ENCODE data around the gene N4BP2L1.
A peak's percentile ranks its signal among the peaks of the same experiment; 100 is the strongest.

Gene N4BP2L1

DNA sequence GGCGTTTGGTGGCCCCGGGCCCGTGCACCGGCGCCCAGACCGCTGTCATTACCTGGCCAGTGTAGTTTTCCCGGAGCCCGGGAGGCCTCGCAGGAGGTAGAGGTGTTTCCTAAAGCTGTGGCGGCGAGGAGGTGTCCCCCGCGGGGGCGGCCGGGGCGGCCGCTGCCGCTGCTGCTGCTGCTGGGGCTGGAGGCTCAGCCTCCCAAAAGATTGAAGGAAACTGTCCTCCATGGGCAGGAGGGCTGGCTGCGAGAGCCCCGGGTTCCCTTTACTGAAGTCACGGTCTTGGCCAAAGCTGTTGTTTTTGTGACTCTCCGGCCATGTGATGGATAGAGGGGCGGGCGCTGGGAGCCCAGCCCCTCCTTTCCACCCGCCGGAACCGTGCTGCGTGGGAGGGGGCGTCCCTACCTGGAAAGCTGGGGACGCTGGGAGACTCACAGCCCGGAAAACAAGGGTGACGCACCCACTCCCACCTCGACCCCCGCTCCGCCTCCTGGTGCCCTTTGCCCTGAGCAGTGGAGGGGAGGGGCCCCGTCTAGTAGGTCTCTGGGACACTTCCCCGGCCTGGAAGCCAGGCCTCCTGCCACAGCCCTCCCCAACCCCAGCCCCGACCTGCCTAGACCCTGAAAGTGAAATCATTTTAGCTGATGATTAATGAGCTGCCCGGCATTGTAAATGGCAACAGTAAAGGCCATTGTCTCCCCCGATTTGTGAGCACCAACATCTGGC is at the start of gene N4BP2L1:
N4BP2L1 (minus strand) TSS at position 279 of the 729 bp plus-strand sequence; CDS start at position 231, 48 bp downstream.
- peak within 1 kb of the TSS; percentile 67 for H3K4me3 ChIP-seq (ENCODE audit: low read length)
- TF ChIP-seq, protein P1, sequence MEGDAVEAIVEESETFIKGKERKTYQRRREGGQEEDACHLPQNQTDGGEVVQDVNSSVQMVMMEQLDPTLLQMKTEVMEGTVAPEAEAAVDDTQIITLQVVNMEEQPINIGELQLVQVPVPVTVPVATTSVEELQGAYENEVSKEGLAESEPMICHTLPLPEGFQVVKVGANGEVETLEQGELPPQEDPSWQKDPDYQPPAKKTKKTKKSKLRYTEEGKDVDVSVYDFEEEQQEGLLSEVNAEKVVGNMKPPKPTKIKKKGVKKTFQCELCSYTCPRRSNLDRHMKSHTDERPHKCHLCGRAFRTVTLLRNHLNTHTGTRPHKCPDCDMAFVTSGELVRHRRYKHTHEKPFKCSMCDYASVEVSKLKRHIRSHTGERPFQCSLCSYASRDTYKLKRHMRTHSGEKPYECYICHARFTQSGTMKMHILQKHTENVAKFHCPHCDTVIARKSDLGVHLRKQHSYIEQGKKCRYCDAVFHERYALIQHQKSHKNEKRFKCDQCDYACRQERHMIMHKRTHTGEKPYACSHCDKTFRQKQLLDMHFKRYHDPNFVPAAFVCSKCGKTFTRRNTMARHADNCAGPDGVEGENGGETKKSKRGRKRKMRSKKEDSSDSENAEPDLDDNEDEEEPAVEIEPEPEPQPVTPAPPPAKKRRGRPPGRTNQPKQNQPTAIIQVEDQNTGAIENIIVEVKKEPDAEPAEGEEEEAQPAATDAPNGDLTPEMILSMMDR (conservative IDR thresholded peaks at IDR 0.05; ENCODE audit: low read depth, low read length) = no peak
- no peak for DNase-seq (ENCODE audit: low read depth)

DNA sequence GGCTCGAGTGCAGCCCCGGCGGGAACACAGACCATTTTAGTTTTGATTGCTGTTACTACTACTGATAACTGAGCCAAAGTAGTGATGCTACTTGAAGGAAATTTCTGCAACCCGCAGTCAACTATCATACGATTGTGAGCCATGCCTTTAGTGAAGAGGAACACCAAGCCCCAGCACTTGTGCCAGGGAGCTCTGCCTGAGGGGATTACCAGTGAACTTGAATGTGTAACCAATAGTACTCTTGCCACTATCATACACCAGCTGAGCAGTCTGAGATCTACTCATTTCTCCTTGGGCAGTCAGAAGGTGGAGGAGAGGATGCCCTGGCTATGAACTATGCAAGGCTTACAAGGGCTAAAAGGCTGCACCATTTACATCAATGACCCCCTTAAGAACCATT is 49.0 kb upstream of the N4BP2L1 start:
- no peak overlapping the region for H3K4me3 ChIP-seq (ENCODE audit: low read length)
- TF ChIP-seq, protein P1 (conservative IDR thresholded peaks at IDR 0.05; ENCODE audit: low read depth, low read length) = no peak
- DNase-seq (ENCODE audit: low read depth) = no peak

DNA sequence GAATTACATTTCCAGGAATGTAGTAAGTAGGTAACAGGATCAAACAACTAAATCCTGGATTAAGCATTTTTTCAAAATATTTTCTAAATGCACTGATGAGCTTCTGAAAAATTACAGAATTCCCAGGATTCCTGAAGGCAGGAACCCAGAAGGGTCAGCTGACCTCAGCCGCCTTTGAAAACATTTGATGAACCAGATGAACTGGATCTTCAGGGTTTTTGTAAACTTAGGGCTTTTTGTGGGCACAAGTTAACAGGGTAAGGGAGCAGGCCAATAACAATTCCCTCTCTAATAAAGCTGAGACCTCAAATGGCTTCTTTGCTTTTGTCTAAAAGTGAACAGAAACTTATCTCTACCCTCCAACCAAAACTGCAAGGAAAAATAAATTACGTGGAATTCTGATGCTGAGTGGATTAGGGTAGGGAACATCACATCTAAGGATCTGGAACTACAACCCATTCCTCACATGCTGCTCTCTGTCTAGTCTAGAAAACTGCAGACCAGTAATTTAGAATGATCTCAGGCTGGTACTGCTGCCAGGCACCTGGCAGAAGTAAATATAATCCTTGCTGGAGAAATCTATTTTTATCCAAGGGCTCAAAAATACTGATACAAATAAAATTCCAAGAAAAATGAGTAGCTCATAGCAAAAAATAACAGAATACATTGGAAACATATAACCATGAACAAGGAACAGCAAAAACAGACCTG is 48.2 kb upstream of the N4BP2L1 start:
- no peak overlapping the region for H3K4me3 ChIP-seq (ENCODE audit: low read length)
- TF ChIP-seq, protein P1 (conservative IDR thresholded peaks at IDR 0.05; ENCODE audit: low read depth, low read length) = no peak
- DNase-seq (ENCODE audit: low read depth) = peak; percentile 66

DNA sequence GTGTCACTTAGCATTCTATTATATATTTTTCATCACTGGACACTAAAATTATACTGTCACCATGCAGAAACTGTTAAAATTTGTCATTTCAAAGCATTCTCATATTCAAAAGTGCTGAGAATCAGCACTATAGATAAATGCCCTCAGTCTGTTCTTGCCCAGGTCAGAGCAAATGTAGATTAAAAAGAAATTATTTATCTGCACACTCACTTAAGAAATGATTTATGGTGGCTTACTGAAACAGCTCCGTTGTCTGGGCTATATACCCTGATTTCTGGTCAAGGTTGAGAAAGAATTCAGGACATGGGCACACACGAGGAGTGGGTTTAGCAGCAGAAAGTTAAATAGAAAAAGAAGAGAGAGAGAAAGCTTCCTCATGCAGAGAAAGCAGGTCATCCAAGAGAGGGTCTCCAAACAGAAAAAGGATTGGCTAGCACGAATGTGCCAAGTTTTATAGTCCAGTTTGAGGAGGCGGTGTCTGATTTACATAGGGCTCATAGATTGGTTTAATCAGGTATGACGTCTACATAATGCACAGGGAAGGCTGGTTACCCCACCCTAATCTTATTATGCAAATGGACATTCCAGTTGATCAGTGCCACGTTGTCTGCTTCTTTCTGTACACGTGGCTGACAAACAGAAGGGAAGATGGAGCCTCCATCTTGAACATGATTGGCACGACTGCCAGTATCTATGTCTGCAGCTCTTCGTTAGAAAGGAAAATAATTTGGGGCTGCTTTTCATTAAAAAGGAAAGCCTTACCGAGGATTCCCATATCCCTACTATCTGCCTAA is 47.3 kb upstream of the N4BP2L1 start:
- TF ChIP-seq, protein P1 (conservative IDR thresholded peaks at IDR 0.05; ENCODE audit: low read depth, low read length) = no peak
- no peak overlapping the region for H3K4me3 ChIP-seq (ENCODE audit: low read length)
- peak; percentile 89 for DNase-seq (ENCODE audit: low read depth)

DNA sequence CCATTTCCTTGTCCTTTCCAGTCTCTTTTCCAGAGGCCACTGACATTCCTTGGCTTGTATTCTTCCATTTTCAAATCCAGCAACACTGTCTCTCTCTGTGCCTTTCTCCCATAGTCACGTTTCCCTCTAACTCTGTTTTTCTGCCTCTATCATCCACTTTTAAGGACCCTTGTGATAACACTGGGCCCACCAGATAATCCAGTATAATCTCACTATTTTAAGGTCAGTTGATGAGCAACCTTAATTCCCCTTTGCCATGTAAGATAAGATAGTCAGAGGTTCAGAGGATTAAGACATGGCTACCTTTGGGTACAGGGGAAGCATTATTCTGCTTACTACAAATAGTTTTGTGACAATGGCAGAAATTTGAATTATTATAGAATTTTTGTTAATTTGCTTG is 45.7 kb upstream of the N4BP2L1 start:
- DNase-seq (ENCODE audit: low read depth) = no peak
- TF ChIP-seq, protein P1 (conservative IDR thresholded peaks at IDR 0.05; ENCODE audit: low read depth, low read length) = no peak
- H3K4me3 ChIP-seq (ENCODE audit: low read length) = no peak overlapping the region

DNA sequence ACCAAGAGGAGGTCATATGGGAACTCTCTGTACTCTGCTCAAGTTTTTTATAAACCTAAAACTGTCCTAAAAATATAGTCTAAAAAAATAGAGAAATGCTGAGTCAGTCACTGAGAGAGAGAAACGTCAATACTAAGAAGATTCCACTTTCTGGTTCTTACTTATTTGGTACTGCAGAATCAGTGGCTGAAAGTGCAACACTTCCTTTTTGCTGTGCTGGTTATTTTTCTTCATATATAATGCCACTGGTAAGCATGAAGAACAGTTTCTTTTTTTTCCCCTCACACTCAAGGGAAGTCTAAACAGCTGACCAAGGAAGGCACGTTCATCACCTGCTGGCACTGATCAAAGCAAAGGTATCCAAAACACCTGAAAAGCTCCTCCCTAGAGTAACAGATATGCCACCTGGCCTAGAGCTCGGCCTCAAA is 44.3 kb upstream of the N4BP2L1 start:
- H3K4me3 ChIP-seq (ENCODE audit: low read length) = no peak overlapping the region
- no peak for DNase-seq (ENCODE audit: low read depth)
- TF ChIP-seq, protein P1 (conservative IDR thresholded peaks at IDR 0.05; ENCODE audit: low read depth, low read length) = no peak
